ENCODE data around the gene FCRL1.

GRCh38 chr1:157748262-157748817, 71.6 kb downstream of the FCRL1 start:
- TF ChIP-seq TAF1 (IDR thresholded peaks at IDR 0.05; ENCODE audit: low read depth) = no peak
- no peak for TF ChIP-seq TEAD4 (IDR thresholded peaks at IDR 0.05)
- TF ChIP-seq CEBPB (IDR thresholded peaks at IDR 0.05) = no peak
- TF ChIP-seq EP300 (IDR thresholded peaks at IDR 0.05; ENCODE audit: borderline replicate concordance) = no peak
- TF ChIP-seq MAX (IDR thresholded peaks at IDR 0.05) = no peak
- TF ChIP-seq RAD21 (IDR thresholded peaks at IDR 0.05; ENCODE audit: low read depth) = no peak
- no peak for TF ChIP-seq USF1 (IDR thresholded peaks at IDR 0.05)
- no peak for TF ChIP-seq YY1 (IDR thresholded peaks at IDR 0.05; ENCODE audit: low read depth)
- no peak for TF ChIP-seq NFIC (IDR thresholded peaks at IDR 0.05)
- no peak for TF ChIP-seq REST (IDR thresholded peaks at IDR 0.05; ENCODE audit: low read depth)
- TF ChIP-seq EGR1 (IDR thresholded peaks at IDR 0.05) = no peak
- no peak for TF ChIP-seq FOXM1 (IDR thresholded peaks at IDR 0.05; ENCODE audit: borderline replicate concordance, low read depth)
- no peak for TF ChIP-seq ZBTB7A (IDR thresholded peaks at IDR 0.05; ENCODE audit: low read depth)
- TF ChIP-seq TCF12 (IDR thresholded peaks at IDR 0.05; ENCODE audit: low read depth) = no peak

Measured in Ishikawa (cell line).